Large intestine (tissue), 3 donors: ENCODE measurements around the gene LYRM9. TPM values are rescaled to one million over a fixed set of nuclear protein-coding genes. Genes with fewer than 3 reads are reported as not detected.

ENCODE experiments used
- DNase-seq, 2 donors: peaks; one replicate each; pipeline versions ENCODE4 v3.0.0 to v3.0.0-alpha.2; 2013
- H3K27ac ChIP-seq: one replicate; pipeline ENCODE4 v1.5.1; 2013; ENCODE audit warnings: low read length
- H3K27me3 ChIP-seq: 2 replicates; pipeline ENCODE4 v1.6.1; 2013; ENCODE audit warnings: low read length; ENCODE audit not compliant: control insufficient read depth, insufficient read depth
- H3K36me3 ChIP-seq: 2 replicates; pipeline ENCODE4 v1.6.1; 2013; ENCODE audit warnings: low read length; ENCODE audit not compliant: control insufficient read depth, insufficient read depth
- H3K4me1 ChIP-seq: one replicate; pipeline ENCODE4 v1.6.1; 2013; ENCODE audit warnings: low read length; ENCODE audit not compliant: control insufficient read depth, insufficient read depth
- H3K4me3 ChIP-seq: one replicate; pipeline ENCODE4 v1.5.1; 2013; ENCODE audit warnings: low read length
- H3K9me3 ChIP-seq: one replicate; pipeline ENCODE4 v1.6.1; 2013; ENCODE audit warnings: mild to moderate bottlenecking, low read depth, low read length, moderate library complexity; ENCODE audit not compliant: control insufficient read depth
- WGBS: methylation state at CpG from one replicate; pipeline ENCODE4 v1.1.5; 2013; ENCODE audit warnings: low lambda C conversion rate; ENCODE audit not compliant: insufficient coverage; 5-methylcytosine and 5-hydroxymethylcytosine counted together
- polyA plus RNA-seq: library from polyadenylated mRNA; unstranded; fragments of 120-200 nt; gene quantifications from one replicate; pipeline ENCODE4 v1.2.1, GENCODE V29; 2013

LYRM9 gene
- polyA plus RNA-seq, 1 donor: 13.2 TPM

DNA sequence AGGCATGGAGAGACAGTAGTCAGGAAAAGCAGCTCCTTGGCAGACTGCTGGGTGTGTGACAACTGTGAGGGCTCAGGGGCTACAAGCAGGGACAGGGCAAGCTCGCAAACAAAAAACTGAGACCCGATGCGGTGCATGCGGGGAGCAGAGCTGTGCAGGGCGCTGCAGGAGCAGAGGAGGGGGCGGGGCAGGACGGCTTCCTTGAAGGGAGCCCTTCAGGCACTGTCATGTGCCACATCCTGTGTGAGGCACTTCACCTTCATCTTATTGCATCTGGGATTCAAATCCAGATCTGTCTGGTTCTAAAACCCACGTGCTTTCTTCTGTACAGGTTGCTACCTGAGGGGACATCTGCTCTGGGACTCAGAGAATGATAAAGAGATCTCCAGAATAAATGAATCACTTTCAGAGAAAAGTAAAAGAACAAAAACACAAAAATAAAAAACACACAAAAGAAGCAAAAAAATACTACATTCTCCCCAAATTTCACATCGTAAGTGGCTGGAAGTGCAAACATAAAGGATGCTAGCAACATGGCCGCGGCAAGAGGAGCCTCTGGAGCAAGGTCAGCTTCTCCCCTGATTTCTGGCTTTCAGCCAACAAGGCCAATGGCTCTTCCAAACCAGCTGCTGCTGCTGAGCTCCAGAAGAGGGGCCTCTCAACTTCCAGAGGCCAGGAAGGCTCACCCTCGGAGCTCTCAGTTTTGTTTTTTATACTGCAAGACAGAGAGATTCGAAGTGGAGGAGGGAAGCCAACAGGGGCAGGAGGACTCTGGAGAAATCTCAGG, 14.2 kb downstream of the LYRM9 start:
- Histone ChIP-seq H3K4me1 (peaks cover 2% of the 10 kb centered on the region), H3K36me3 (peaks cover 17% of the 10 kb centered on the region), H3K4me3 (no peak overlapping the region), H3K27ac (no peak overlapping the region), H3K9me3 (no peaks in the 10 kb centered on the region), H3K27me3 (no peaks in the 10 kb centered on the region)
- 100% methylated on average over 1 of the region's 13 CpGs for WGBS
- no peak for DNase-seq

DNA sequence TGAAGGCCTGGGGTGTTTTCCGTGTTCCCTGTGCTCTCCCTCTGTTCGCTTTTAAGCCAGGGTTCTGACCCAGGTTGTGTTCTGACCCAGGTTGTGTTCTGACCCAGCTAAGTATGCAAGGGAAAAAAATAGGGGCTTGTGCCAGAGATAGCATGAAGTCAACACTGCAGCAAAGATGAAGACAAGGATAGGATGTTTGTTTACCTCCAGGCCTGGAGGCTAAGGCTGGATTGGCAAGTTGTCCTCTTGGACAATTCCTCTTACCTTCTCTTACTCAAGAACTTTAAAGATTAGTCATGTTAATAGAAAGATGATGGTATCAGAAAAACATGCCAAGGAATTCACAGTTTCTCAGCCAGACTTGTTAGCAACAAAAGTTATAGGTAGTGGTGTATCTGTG, 19.4 kb downstream of the LYRM9 start:
- no peak overlapping the region for H3K4me3 ChIP-seq
- no peaks in the 10 kb centered on the region for H3K27me3 ChIP-seq
- H3K27ac ChIP-seq: no peak overlapping the region
- peaks cover 8% of the 10 kb centered on the region for H3K36me3 ChIP-seq
- H3K4me1 ChIP-seq: no peaks in the 10 kb centered on the region
- no peaks in the 10 kb centered on the region for H3K9me3 ChIP-seq
- DNase-seq: no peak
- no CpG with 5 or more reads among the region's 2 CpGs for WGBS

DNA sequence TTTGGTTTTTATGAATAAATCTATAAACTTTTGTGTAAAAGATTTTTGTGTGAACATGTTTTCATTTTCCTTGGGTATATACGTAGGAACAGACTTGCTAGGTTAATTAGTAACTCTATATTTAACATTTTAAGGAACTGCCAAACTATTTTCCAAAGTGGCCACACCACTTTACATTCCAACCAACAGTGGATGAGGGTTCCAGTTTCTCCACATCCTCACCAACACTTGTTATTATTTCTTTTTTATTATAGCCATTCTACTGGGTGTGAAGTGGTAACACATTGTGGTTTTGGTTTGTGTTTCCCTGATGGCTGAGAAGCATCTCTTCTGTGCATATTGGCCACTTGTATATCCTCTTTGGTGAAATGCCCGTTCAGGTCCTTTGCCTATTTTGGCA, 20.0 kb downstream of the LYRM9 start:
- H3K36me3 ChIP-seq: peaks cover 5% of the 10 kb centered on the region
- H3K9me3 ChIP-seq: no peaks in the 10 kb centered on the region
- no peak overlapping the region for H3K27ac ChIP-seq
- no peak for DNase-seq
- no peaks in the 10 kb centered on the region for H3K4me1 ChIP-seq
- WGBS: 100% methylated on average over 1 of the region's 2 CpGs
- H3K4me3 ChIP-seq: no peak overlapping the region
- no peaks in the 10 kb centered on the region for H3K27me3 ChIP-seq

DNA sequence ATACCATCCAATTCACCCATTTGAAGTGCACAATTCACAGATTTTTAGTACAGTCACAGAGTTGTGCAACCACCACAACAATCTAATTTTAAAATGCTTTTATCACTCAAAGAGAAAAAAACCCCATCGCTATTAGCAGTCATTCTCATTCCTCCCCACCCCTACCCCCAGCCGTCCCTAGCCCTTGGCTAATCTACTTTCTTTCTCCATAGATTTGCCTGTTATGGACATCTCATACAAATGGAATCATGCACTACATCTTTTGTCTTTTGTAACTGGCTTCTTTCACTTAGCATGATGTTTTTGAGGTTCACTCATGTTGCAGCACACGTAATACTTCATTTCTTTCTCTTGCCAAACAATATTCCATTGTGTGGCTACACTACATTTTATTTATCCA, 20.4 kb downstream of the LYRM9 start:
- H3K36me3 ChIP-seq: peaks cover 2% of the 10 kb centered on the region
- 100% methylated on average over 2 of the region's 3 CpGs for WGBS
- H3K4me1 ChIP-seq: no peaks in the 10 kb centered on the region
- no peaks in the 10 kb centered on the region for H3K27me3 ChIP-seq
- no peaks in the 10 kb centered on the region for H3K9me3 ChIP-seq
- no peak overlapping the region for H3K4me3 ChIP-seq
- H3K27ac ChIP-seq: no peak overlapping the region
- DNase-seq: no peak

DNA sequence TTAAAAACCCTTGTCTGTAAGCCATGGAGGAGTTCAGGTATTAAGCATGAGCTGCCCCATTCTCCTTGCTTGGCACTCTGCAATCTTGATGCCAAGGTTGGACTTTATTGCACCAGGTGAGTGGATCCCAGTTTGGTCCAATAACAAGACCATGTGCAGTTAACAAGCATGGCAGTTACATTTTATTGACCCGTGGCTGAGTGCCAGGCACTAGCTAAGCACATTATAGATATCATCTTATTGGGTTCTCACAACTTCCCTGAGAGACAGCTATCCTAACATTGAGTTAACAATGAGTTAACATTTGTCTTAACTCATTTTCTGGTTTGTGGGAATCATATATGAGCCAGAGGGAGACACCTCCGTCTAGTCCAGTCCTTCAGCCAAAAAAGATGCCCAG, 21.8 kb downstream of the LYRM9 start:
- DNase-seq: no peak
- Histone ChIP-seq H3K36me3 (no peaks in the 10 kb centered on the region), H3K27ac (no peak overlapping the region), H3K27me3 (no peaks in the 10 kb centered on the region), H3K4me1 (no peaks in the 10 kb centered on the region), H3K4me3 (no peak overlapping the region), H3K9me3 (no peaks in the 10 kb centered on the region)
- WGBS: no CpG with 5 or more reads among the region's 2 CpGs

DNA sequence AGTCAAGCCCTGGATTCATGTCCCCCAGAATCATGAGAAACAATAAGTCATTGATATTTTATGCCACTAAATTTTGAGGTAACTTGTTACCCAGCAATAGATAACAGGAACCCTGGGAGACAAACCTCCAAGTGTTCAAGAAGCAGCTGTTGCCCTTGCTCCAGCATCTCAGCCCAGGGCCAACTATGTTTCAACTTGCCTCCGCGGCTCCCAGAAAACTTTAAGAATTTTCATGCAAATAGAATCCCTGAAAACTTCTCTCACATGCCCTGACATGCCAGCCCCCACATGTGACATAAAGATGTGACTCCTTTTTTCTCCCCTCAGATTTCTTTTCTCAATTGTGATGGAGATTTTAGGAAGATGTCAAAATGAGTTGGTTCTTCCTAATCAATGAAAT, 22.8 kb downstream of the LYRM9 start:
- Histone ChIP-seq H3K27me3 (no peaks in the 10 kb centered on the region), H3K36me3 (no peaks in the 10 kb centered on the region), H3K9me3 (no peaks in the 10 kb centered on the region), H3K4me1 (no peaks in the 10 kb centered on the region), H3K4me3 (no peak overlapping the region), H3K27ac (no peak overlapping the region)
- DNase-seq: no peak
- no CpG with 5 or more reads among the region's 2 CpGs for WGBS

DNA sequence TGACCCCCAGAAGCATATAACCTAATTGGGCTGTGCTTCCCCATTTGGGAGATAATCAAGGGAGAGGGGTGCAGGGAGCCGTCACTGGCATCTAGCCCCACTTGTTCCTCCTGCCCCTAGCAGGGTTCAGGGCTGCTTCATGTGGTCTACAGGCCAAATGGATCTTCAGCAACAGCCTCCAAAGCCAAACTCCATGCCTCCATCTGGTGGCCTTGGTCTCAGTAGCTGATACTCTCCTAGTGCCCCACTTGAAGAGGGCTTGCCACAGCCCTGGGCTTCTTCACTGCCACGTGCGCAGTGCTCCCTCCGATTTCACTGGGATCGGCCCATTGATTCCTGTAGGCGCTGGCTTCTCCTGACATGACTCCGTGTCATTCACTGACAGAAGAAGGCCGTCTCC, 24.6 kb downstream of the LYRM9 start:
- 100% methylated on average over 1 of the region's 8 CpGs for WGBS
- no peak overlapping the region for H3K27ac ChIP-seq
- no peak for DNase-seq
- no peaks in the 10 kb centered on the region for H3K27me3 ChIP-seq
- H3K4me3 ChIP-seq: no peak overlapping the region
- H3K9me3 ChIP-seq: no peaks in the 10 kb centered on the region
- H3K36me3 ChIP-seq: no peaks in the 10 kb centered on the region
- no peaks in the 10 kb centered on the region for H3K4me1 ChIP-seq

DNA sequence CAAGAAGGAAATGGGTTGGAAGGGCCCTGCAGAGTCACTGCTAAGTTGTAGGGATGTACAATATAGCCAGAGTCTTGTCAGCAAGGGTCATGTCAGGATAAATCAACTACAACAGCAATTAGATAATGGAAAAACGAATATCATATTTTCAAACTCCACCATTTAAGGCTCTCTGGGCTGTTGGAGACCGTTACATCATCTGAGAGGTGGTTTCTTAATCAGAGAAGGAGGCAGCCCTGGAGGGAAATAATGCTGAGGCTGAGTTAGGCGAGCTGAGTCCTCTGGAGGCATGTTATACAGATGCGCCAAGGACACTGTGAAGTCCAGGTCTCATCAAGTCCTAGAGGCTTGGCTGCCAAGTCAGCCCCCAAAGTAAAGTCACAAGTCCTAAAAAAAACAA, 30.3 kb downstream of the LYRM9 start:
- H3K27me3 ChIP-seq: no peaks in the 10 kb centered on the region
- no peak overlapping the region for H3K4me3 ChIP-seq
- H3K9me3 ChIP-seq: no peaks in the 10 kb centered on the region
- DNase-seq: peak in 1 of 2 donors; percentile 29
- peak overlapping the region; percentile 80 for H3K27ac ChIP-seq
- H3K4me1 ChIP-seq: peaks cover 19% of the 10 kb centered on the region
- H3K36me3 ChIP-seq: no peaks in the 10 kb centered on the region
- no CpG with 5 or more reads among the region's 4 CpGs for whole genome bisulfite sequencing

DNA sequence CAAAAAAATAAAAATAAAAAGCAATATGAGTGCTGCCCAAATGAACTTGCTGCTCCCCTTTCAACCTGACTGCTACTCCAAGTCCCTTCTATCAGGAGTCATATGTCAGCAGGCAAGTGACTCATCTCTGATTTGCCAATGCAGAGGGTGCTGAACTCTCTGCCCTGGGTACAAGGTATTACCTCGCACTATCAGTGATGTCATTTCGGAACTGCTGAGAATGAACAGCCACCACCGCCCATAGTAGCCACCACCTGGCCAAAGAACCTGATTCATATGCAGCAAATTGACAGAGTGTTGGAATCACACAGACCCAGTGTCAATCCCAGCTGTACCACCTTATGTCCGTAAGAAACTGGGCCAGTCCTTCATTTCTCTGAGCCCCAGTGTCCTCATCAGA, 31.2 kb downstream of the LYRM9 start:
- Histone ChIP-seq H3K27ac (peak overlapping the region; percentile 80), H3K36me3 (no peaks in the 10 kb centered on the region), H3K27me3 (no peaks in the 10 kb centered on the region), H3K4me1 (peaks cover 19% of the 10 kb centered on the region), H3K4me3 (no peak overlapping the region), H3K9me3 (no peaks in the 10 kb centered on the region)
- DNase-seq: peak; percentile 95 to 97
- no CpG with 5 or more reads among the region's 4 CpGs for WGBS

DNA sequence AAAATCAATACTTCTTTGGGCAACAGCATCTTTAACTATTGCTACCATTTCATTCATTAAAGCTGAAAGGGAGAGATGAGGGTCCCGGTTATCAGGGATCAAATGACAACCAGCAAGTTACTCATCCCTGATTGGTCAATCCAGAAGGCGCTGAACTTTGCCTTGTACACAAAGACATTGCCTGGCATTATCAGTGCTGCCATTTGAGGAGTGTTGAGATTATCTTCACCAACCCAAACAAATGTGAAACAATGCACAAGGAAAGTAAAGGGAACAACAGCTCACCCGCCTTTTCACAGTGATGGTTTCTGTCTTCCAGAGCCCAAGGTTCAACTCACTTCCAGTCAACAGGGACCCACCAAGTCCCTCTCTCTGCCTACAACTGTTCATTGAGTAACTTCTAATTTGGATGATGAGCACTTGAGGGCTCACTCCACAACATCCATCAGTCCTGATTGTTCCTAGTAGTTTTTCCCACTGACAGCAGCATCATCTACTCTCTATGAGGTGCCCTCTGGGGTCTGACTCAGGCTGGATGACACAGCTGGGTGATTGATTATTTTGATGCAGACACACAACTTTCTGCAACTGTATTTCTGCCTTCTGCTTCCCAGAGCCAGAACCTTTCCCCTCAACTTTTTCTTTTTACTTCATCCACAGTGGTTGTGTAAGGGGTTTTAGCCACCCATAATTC, 32.0 kb downstream of the LYRM9 start:
- DNase-seq: peak; percentile 63 to 82
- no peaks in the 10 kb centered on the region for H3K27me3 ChIP-seq
- H3K9me3 ChIP-seq: no peaks in the 10 kb centered on the region
- H3K4me1 ChIP-seq: peaks cover 19% of the 10 kb centered on the region
- no CpG with 5 or more reads among the region's 3 CpGs for WGBS
- peak overlapping the region; percentile 42 for H3K27ac ChIP-seq
- no peaks in the 10 kb centered on the region for H3K36me3 ChIP-seq
- no peak overlapping the region for H3K4me3 ChIP-seq
